HFF-Myc (cell line): ENCODE measurements around the gene FUT4.

Experiments used
- DNase-seq: peaks from one replicate; pipeline ENCODE4 v3.0.0-alpha.2; 2011; ENCODE audit warnings: low read depth; ENCODE audit errors: extremely low read depth
- H3K4me3 ChIP-seq: replicated peaks from 2 replicates; pipeline ENCODE4 v1.5.1; 2011; ENCODE audit warnings: low read depth, mild to moderate bottlenecking, control low read depth, low read length
- TF ChIP-seq, protein P1 (sequence below): IDR thresholded peaks from 2 replicates; pipeline ENCODE4 v1.5.1; 2012; ENCODE audit warnings: mild to moderate bottlenecking, low read depth, low read length, control low read depth; ENCODE audit errors: missing control alignments

FUT4 gene

GRCh38 chr11:94533696-94534630 is 9.8 kb upstream of the FUT4 start:
- no peak for DNase-seq
- TF ChIP-seq, protein P1, sequence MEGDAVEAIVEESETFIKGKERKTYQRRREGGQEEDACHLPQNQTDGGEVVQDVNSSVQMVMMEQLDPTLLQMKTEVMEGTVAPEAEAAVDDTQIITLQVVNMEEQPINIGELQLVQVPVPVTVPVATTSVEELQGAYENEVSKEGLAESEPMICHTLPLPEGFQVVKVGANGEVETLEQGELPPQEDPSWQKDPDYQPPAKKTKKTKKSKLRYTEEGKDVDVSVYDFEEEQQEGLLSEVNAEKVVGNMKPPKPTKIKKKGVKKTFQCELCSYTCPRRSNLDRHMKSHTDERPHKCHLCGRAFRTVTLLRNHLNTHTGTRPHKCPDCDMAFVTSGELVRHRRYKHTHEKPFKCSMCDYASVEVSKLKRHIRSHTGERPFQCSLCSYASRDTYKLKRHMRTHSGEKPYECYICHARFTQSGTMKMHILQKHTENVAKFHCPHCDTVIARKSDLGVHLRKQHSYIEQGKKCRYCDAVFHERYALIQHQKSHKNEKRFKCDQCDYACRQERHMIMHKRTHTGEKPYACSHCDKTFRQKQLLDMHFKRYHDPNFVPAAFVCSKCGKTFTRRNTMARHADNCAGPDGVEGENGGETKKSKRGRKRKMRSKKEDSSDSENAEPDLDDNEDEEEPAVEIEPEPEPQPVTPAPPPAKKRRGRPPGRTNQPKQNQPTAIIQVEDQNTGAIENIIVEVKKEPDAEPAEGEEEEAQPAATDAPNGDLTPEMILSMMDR: no peak

GRCh38 chr11:94536386-94536785 is 7.3 kb upstream of the FUT4 start:
- DNase-seq: no peak
- TF ChIP-seq, protein P1: no peak
- H3K4me3 ChIP-seq: no peak overlapping the region

More at GRCh38 chr11:94533696-94534630, 9.8 kb upstream of the FUT4 start:
- no peak overlapping the region for H3K4me3 ChIP-seq

DNA sequence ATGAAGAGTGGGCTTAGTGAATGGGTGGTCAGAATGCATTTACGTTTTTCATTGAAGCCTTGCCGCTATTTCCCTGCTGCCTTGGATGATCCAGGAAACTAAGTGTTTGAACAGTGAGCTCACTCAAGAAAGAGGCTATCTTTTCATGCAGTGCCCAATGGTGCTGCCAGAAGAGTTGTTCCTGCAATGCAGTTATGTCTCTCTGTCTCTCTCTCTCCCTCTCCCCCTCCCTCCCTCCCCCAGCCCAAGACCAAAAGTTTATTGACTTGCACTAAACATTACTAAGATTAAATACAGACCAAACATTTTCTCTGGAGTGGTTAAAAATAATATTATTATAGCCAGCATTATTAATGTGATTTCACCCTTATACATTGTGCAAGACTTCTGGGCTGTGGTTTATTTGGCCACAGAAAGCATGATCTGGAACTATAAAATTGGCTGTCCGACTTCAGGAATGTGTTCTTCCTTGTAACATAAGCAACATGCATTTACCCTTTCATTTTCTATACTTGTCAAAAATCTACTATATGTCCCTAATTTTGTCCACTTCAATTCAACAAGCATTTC is 6.6 kb upstream of the FUT4 start:
- no peak for DNase-seq
- H3K4me3 ChIP-seq: no peak overlapping the region
- TF ChIP-seq, protein P1: no peak

DNA sequence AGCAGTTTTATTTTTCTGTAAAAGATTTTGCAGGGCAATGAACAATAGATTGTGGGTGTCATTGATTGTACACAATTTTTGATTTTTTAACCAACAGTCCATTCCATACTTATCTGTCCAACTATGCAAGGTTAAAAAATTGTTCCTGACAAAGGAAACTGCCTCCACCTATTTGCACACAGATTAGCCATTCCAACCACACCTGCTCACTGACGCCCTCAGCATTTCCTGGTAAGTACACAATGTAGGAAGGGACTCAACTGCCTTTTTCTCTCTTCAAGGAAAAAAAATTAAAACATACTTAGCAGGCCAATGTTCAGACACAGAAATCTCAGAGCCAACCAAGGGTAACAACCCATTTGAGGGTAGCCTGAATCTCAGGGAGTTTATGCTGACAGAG is 4.3 kb upstream of the FUT4 start:
- H3K4me3 ChIP-seq: no peak overlapping the region
- TF ChIP-seq, protein P1: no peak
- no peak for DNase-seq

DNA sequence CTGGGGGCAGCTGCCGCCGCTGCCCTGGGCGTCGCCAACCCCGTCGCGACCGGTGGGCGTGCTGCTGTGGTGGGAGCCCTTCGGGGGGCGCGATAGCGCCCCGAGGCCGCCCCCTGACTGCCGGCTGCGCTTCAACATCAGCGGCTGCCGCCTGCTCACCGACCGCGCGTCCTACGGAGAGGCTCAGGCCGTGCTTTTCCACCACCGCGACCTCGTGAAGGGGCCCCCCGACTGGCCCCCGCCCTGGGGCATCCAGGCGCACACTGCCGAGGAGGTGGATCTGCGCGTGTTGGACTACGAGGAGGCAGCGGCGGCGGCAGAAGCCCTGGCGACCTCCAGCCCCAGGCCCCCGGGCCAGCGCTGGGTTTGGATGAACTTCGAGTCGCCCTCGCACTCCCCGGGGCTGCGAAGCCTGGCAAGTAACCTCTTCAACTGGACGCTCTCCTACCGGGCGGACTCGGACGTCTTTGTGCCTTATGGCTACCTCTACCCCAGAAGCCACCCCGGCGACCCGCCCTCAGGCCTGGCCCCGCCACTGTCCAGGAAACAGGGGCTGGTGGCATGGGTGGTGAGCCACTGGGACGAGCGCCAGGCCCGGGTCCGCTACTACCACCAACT is 1.0 kb downstream of the FUT4 start:
- H3K4me3 ChIP-seq: peak overlapping the region; percentile 55
- DNase-seq: no peak
- TF ChIP-seq, protein P1: no peak

- DNase-seq: no peak
- TF ChIP-seq, protein P1: no peak
- H3K4me3 ChIP-seq: peak overlapping the region; percentile 55
These were observed 1.8 kb downstream of the FUT4 start for GRCh38 chr11:94545264-94546161.
